HEK293 (cell line): ENCODE measurements around the gene PFDN5.

Experiments
- EGR2 ChIP-seq: fragments of 450-650 bp; formaldehyde crosslinking; IDR thresholded peaks from 2 replicates; pipeline ENCODE4 v1.5.1; 2016; ENCODE audit warnings: low read depth, missing biosample characterization, missing genetic modification characterization
- HOXD13 ChIP-seq: sonication (generic); formaldehyde crosslinking; IDR thresholded peaks from 2 replicates; pipeline ENCODE4 v1.8.0; 2022; ENCODE audit warnings: missing genetic modification reagents, borderline replicate concordance
- IKZF3 ChIP-seq: fragments of 450-650 bp; IDR thresholded peaks from 2 replicates; pipeline ENCODE4 v1.5.0; 2018; ENCODE audit warnings: missing biosample characterization, mild to moderate bottlenecking, missing genetic modification characterization, moderate library complexity
- PRDM1 ChIP-seq: fragments of 450-650 bp; formaldehyde crosslinking; IDR thresholded peaks from 2 replicates; pipeline ENCODE4; 2016; ENCODE audit warnings: missing biosample characterization, missing genetic modification characterization
- PRDM4 ChIP-seq: fragments of 450-650 bp; formaldehyde crosslinking; IDR thresholded peaks from 2 replicates; pipeline ENCODE4 v1.5.1; 2017; ENCODE audit warnings: missing biosample characterization, missing genetic modification characterization
- SETDB1 ChIP-seq: IDR thresholded peaks from one replicate; pipeline ENCODE4 v1.6.1; 2017; ENCODE audit warnings: mild to moderate bottlenecking, low read length, moderate library complexity, mixed read lengths; ENCODE audit not compliant: insufficient read length
- SP2 ChIP-seq: fragments of 450-650 bp; formaldehyde crosslinking; IDR thresholded peaks from 2 replicates; pipeline ENCODE4 v1.5.1; 2016; ENCODE audit warnings: missing biosample characterization, missing genetic modification characterization
- TSHZ1 ChIP-seq: fragments of 450-650 bp; formaldehyde crosslinking; IDR thresholded peaks from 2 replicates; pipeline ENCODE4 v1.5.1; 2016; ENCODE audit warnings: missing biosample characterization, missing genetic modification characterization, borderline replicate concordance
- YY2 ChIP-seq: fragments of 450-650 bp; formaldehyde crosslinking; IDR thresholded peaks from 2 replicates; pipeline ENCODE4 v1.5.1; 2016; ENCODE audit warnings: missing biosample characterization, missing genetic modification characterization
- ZBTB10 ChIP-seq: fragments of 450-650 bp; formaldehyde crosslinking; IDR thresholded peaks from 2 replicates; pipeline ENCODE4 v1.5.1; 2016; ENCODE audit warnings: missing biosample characterization, missing genetic modification characterization
- ZBTB20 ChIP-seq: fragments of 450-650 bp; formaldehyde crosslinking; IDR thresholded peaks from 2 replicates; pipeline ENCODE4 v1.5.1; 2016; ENCODE audit warnings: missing biosample characterization, missing genetic modification characterization
- ZBTB49 ChIP-seq: fragments of 450-650 bp; formaldehyde crosslinking; IDR thresholded peaks from 2 replicates; pipeline ENCODE4 v1.5.1; 2016; ENCODE audit warnings: missing biosample characterization, missing genetic modification characterization, low read depth
- ZBTB7A ChIP-seq: fragments of 450-650 bp; formaldehyde crosslinking; IDR thresholded peaks from 2 replicates; pipeline ENCODE4 v1.5.1; 2016; ENCODE audit warnings: low read depth, missing biosample characterization, missing genetic modification characterization
- ZBTB8A ChIP-seq: fragments of 450-650 bp; formaldehyde crosslinking; IDR thresholded peaks from 2 replicates; pipeline ENCODE4 v1.5.1; 2016; ENCODE audit warnings: missing biosample characterization, missing genetic modification characterization
- ZFP3 ChIP-seq: fragments of 450-650 bp; formaldehyde crosslinking; IDR thresholded peaks from 2 replicates; pipeline ENCODE4 v1.5.1; 2016; ENCODE audit warnings: low read depth, missing biosample characterization, missing genetic modification characterization
- ZFP37 ChIP-seq: fragments of 450-650 bp; formaldehyde crosslinking; IDR thresholded peaks from 2 replicates; pipeline ENCODE4 v1.5.1; 2016; ENCODE audit warnings: missing biosample characterization, missing genetic modification characterization
- ZFP41 ChIP-seq: fragments of 450-650 bp; formaldehyde crosslinking; IDR thresholded peaks from 2 replicates; pipeline ENCODE4 v1.5.1; 2016; ENCODE audit warnings: missing biosample characterization, missing genetic modification characterization, borderline replicate concordance
- ZFP69B ChIP-seq: fragments of 450-650 bp; formaldehyde crosslinking; IDR thresholded peaks from 2 replicates; pipeline ENCODE4 v1.5.1; 2016; ENCODE audit warnings: missing biosample characterization, missing genetic modification characterization
- ZNF112 ChIP-seq: fragments of 450-650 bp; formaldehyde crosslinking; IDR thresholded peaks from 2 replicates; pipeline ENCODE4 v1.5.0; 2017; ENCODE audit warnings: missing biosample characterization, missing genetic modification characterization
- ZNF211 ChIP-seq: fragments of 450-650 bp; formaldehyde crosslinking; IDR thresholded peaks from 2 replicates; pipeline ENCODE4 v1.5.1; 2016; ENCODE audit warnings: low read depth, missing biosample characterization, missing genetic modification characterization
- ZNF239 ChIP-seq: fragments of 450-650 bp; formaldehyde crosslinking; IDR thresholded peaks from 2 replicates; pipeline ENCODE4 v1.5.1; 2016; ENCODE audit warnings: missing biosample characterization, missing genetic modification characterization
- ZNF549 ChIP-seq: fragments of 450-650 bp; IDR thresholded peaks from 2 replicates; pipeline ENCODE4 v1.5.1; 2018; ENCODE audit warnings: missing biosample characterization, missing genetic modification characterization, mild to moderate bottlenecking, inconsistent platforms, moderate library complexity
- ZNF561 ChIP-seq: fragments of 450-650 bp; IDR thresholded peaks from 2 replicates; pipeline ENCODE4 v1.5.1; 2018; ENCODE audit warnings: missing biosample characterization, missing genetic modification characterization, borderline replicate concordance
- ZNF585B ChIP-seq: fragments of 450-650 bp; formaldehyde crosslinking; IDR thresholded peaks from 2 replicates; pipeline ENCODE4 v1.5.1; 2016; ENCODE audit warnings: missing biosample characterization, missing genetic modification characterization
- ZNF626 ChIP-seq: fragments of 450-650 bp; sonication (Bioruptor Pico); formaldehyde crosslinking; IDR thresholded peaks from 2 replicates; pipeline ENCODE4 v1.5.1; 2018; ENCODE audit warnings: missing biosample characterization, missing genetic modification characterization, inconsistent platforms
- ZNF830 ChIP-seq: fragments of 450-650 bp; IDR thresholded peaks from 2 replicates; pipeline ENCODE4 v1.5.0; 2018; ENCODE audit warnings: missing biosample characterization, missing genetic modification characterization, low read depth, mild to moderate bottlenecking, moderate library complexity
- ZNF843 ChIP-seq: fragments of 450-650 bp; formaldehyde crosslinking; IDR thresholded peaks from 2 replicates; pipeline ENCODE4 v1.5.1; 2016; ENCODE audit warnings: missing biosample characterization, missing genetic modification characterization

The PFDN5 gene

GRCh38 chr12:53251477-53252348, 43.6 kb upstream of the PFDN5 start (continued):
- TF ChIP-seq TSHZ1 (tag by site-specific recombination) = no peak
- peak; percentile 44; the same call in 1 of the 2 replicates for TF ChIP-seq ZFP69B (tag by site-specific recombination)
- TF ChIP-seq ZNF585B (tag by site-specific recombination) = no peak
- 0 out of 2 replicates have a peak, but pooled peaks have one; percentile 6 for TF ChIP-seq EGR2 (tag by site-specific recombination)
- TF ChIP-seq ZNF239 = no peak
- peak; percentile 49 for TF ChIP-seq ZBTB8A (tag by site-specific recombination)
- TF ChIP-seq ZNF830 (tag by site-specific recombination) = no peak
- TF ChIP-seq ZBTB7A (tag by site-specific recombination) = no peak
- no peak for TF ChIP-seq SETDB1
- TF ChIP-seq YY2 (tag by site-specific recombination) = peak; percentile 83
- no peak for TF ChIP-seq ZFP41
- TF ChIP-seq ZFP37 (tag by site-specific recombination) = 0 out of 2 replicates have a peak, but pooled peaks have one; percentile 35
- no peak for TF ChIP-seq ZFP3 (tag by site-specific recombination)
- TF ChIP-seq ZNF211 (tag by site-specific recombination) = no peak
- 0 out of 2 replicates have a peak, but pooled peaks have one; percentile 41 for TF ChIP-seq ZNF843 (tag by site-specific recombination)
- peak; percentile 79; the same call in 1 of the 2 replicates for TF ChIP-seq ZBTB20 (tag by site-specific recombination)
- TF ChIP-seq ZNF561 = no peak
- TF ChIP-seq ZNF549 (tag by site-specific recombination) = no peak
- TF ChIP-seq SP2 (tag by site-specific recombination) = peak; percentile 78
- no peak for TF ChIP-seq PRDM1 (tag by site-specific recombination)
- TF ChIP-seq PRDM4 (tag by site-specific recombination) = no peak
- no peak for TF ChIP-seq ZNF112
- TF ChIP-seq ZBTB10 (tag by site-specific recombination) = no peak; the same call in 1 of the 2 replicates
- no peak for TF ChIP-seq ZNF626
- TF ChIP-seq IKZF3 (tag by site-specific recombination) = peak; percentile 88
- no peak for TF ChIP-seq HOXD13 (CRISPR knock-in tag)
- no peak for TF ChIP-seq ZBTB49 (tag by site-specific recombination)
